GM12878 (cell line): ENCODE results near the gene SEMG1. TPM values are rescaled to one million over a fixed set of nuclear protein-coding genes. Genes with fewer than 3 reads are reported as not detected.

Experiments used
- ATAC-seq: fragments of 200-7000 bp; cut with Tn5 transposase; 3 replicates; pipeline ENCODE4 v1.9.1; 2020; ENCODE audit warnings: mild to moderate bottlenecking, moderate library complexity
- BruUV-seq: library from RNA; stranded (reverse); fragments of 400-500 nt; replicated peaks from 2 replicates; lab custom pipeline; 2021; lab: Mats Ljungman, UMichigan
- CTCF ChIA-PET: fragments of 300-600 bp; sonication (Branson Sonifier 250); formaldehyde crosslinking; extraction: SDS; loops from one replicate; lab custom pipeline; 2021; ENCODE audit warnings: inconsistent platforms; lab: Yijun Ruan, JAX
- POLR2A ChIA-PET: fragments of 350-600 bp; formaldehyde crosslinking; extraction: SDS; loops from one replicate; lab custom pipeline; 2021; ENCODE audit warnings: inconsistent platforms; lab: Charles Lee
- RAD21 ChIA-PET: fragments of 300-600 bp; sonication (Branson Sonifier 250); formaldehyde crosslinking; loops from one replicate; lab custom pipeline; 2023; ENCODE audit warnings: antibody characterized with exemption; ENCODE audit not compliant: unreplicated experiment; lab: Charles Lee
- SMC1A ChIA-PET: fragments of 300-600 bp; sonication (Branson Sonifier 250); formaldehyde crosslinking; loops from one replicate; lab custom pipeline; 2023; ENCODE audit not compliant: unreplicated experiment, uncharacterized antibody; lab: Charles Lee
- DNase-seq: peaks from one replicate; pipeline ENCODE4 v3.0.0-alpha.2; 2011; ENCODE audit warnings: low read depth, low spot score
- FAIRE-seq: peaks from 3 replicates; lab custom pipeline; 2011; peaks lifted over from hg19 to GRCh38; lab: Jason Lieb, UNC
- H2AFZ ChIP-seq: 2 replicates; pipeline ENCODE4 v1.6.0; 2011; ENCODE audit warnings: low read depth, low read length, control low read depth; ENCODE audit not compliant: control insufficient read depth
- H3K27ac ChIP-seq: 2 replicates; pipeline ENCODE4 v1.5.1; 2011; ENCODE audit warnings: control low read depth; ENCODE audit not compliant: control insufficient read depth, insufficient read depth
- H3K27me3 ChIP-seq, 2 experiments: replicated peaks in 1 of 2; 2 replicates each; pipeline versions ENCODE4 v1.6.0 to v1.6.1; 2011; ENCODE audit warnings: low read length in 1 of 2; ENCODE audit not compliant: control insufficient read depth in 2 of 2, insufficient read depth in 2 of 2
- H3K36me3 ChIP-seq, 2 experiments: 2 replicates each; pipeline ENCODE4 v1.5.1; 2011; ENCODE audit warnings: low read length in 1 of 2; ENCODE audit not compliant: control insufficient read depth in 2 of 2, insufficient read depth in 2 of 2
- H3K4me1 ChIP-seq: 2 replicates; pipeline ENCODE4 v1.6.1; 2011; ENCODE audit warnings: mild to moderate bottlenecking, low read length, moderate library complexity, mixed read lengths; ENCODE audit not compliant: control insufficient read depth, insufficient read depth
- H3K4me2 ChIP-seq: 2 replicates; pipeline ENCODE4 v1.6.0; 2011; ENCODE audit warnings: control low read depth; ENCODE audit not compliant: control insufficient read depth, insufficient read depth
- H3K4me3 ChIP-seq: fragments of 200-600 bp; sonication (generic); 2 replicates; pipeline ENCODE4 v1.5.1; 2016
- H3K79me2 ChIP-seq: 2 replicates; pipeline ENCODE4 v1.6.0; 2011; ENCODE audit warnings: low read length; ENCODE audit not compliant: control insufficient read depth, insufficient read depth
- H3K9ac ChIP-seq: 2 replicates; pipeline ENCODE4 v1.8.0; 2011; ENCODE audit warnings: low read length, control low read depth, mixed read lengths; ENCODE audit not compliant: control insufficient read depth, insufficient read depth
- H3K9me3 ChIP-seq: replicated peaks from 3 replicates; pipeline ENCODE4 v1.5.1; 2011; ENCODE audit warnings: mild to moderate bottlenecking, low read length; ENCODE audit not compliant: control insufficient read depth, insufficient read depth
- H4K20me1 ChIP-seq: 2 replicates; pipeline ENCODE4 v1.6.0; 2011; ENCODE audit not compliant: control insufficient read depth, insufficient read depth
- ATF7 ChIP-seq: fragments of 450-650 bp; IDR thresholded peaks from 2 replicates; pipeline ENCODE4 v1.6.1; 2016; ENCODE audit warnings: low read depth, mild to moderate bottlenecking
- BCL3 ChIP-seq: IDR thresholded peaks from 2 replicates; pipeline ENCODE4 v1.6.1; 2011; ENCODE audit warnings: borderline replicate concordance, low read depth, mild to moderate bottlenecking, moderate library complexity, low read length; ENCODE audit not compliant: insufficient read depth, poor library complexity, severe bottlenecking
- BCLAF1 ChIP-seq: fragments of 450-650 bp; IDR thresholded peaks from 2 replicates; pipeline ENCODE4 v1.6.1; 2017; ENCODE audit warnings: antibody characterized with exemption, mild to moderate bottlenecking, moderate library complexity
- BHLHE40 ChIP-seq, 2 experiments: fragments of 450-650 bp in 1 of 2; IDR thresholded peaks; 2 replicates each; pipeline ENCODE4 v1.6.1; 2011 to 2017; ENCODE audit warnings: low read depth in 2 of 2, borderline replicate concordance in 1 of 2, improper control_type of control experiment in 1 of 2, low read length in 1 of 2, mild to moderate bottlenecking in 1 of 2
- CEBPZ ChIP-seq: fragments of 150-350 bp; IDR thresholded peaks from 2 replicates; pipeline ENCODE4 v1.6.1; 2016; ENCODE audit warnings: low read depth, low read length
- CHD2 ChIP-seq: IDR thresholded peaks from 2 replicates; pipeline ENCODE4 v1.6.1; 2011; ENCODE audit warnings: low read depth, low read length, improper control_type of control experiment, borderline replicate concordance
- EP300 ChIP-seq, 2 experiments: fragments of 150-350 bp in 1 of 2; IDR thresholded peaks; 2 replicates each; pipeline ENCODE4 v1.6.1; 2011 to 2012; ENCODE audit warnings: low read depth in 2 of 2, low read length in 2 of 2, borderline replicate concordance in 1 of 2, improper control_type of control experiment in 1 of 2, inconsistent platforms in 1 of 2; ENCODE audit not compliant: control insufficient read depth in 1 of 2
- ESRRA ChIP-seq: IDR thresholded peaks from 2 replicates; pipeline ENCODE4 v1.6.1; 2012; ENCODE audit warnings: mild to moderate bottlenecking, low read length, improper control_type of control experiment
- HDGF ChIP-seq: fragments of 450-650 bp; IDR thresholded peaks from 2 replicates; pipeline ENCODE4 v1.6.1; 2016; ENCODE audit warnings: antibody characterized with exemption
- LARP7 ChIP-seq: fragments of 450-650 bp; IDR thresholded peaks from 2 replicates; pipeline ENCODE4 v1.6.1; 2017; ENCODE audit warnings: mild to moderate bottlenecking
- MAX ChIP-seq: IDR thresholded peaks from 2 replicates; pipeline ENCODE4 v1.6.1; 2012; ENCODE audit warnings: low read depth, low read length, improper control_type of control experiment
- POLR2AphosphoS5 ChIP-seq: IDR thresholded peaks from 2 replicates; pipeline ENCODE4 v1.6.1; 2011; ENCODE audit warnings: mild to moderate bottlenecking, low read length, inconsistent platforms
- SMC3 ChIP-seq: IDR thresholded peaks from 2 replicates; pipeline ENCODE4 v1.6.1; 2011; ENCODE audit warnings: low read length, improper control_type of control experiment, borderline replicate concordance
- TBL1XR1 ChIP-seq: IDR thresholded peaks from 2 replicates; pipeline ENCODE4 v1.6.1; 2012; ENCODE audit warnings: low read depth, low read length, improper control_type of control experiment
- WGBS: methylation state at CpG from one replicate; pipeline ENCODE4 v1.1.6; 2016; ENCODE audit warnings: low lambda C conversion rate; ENCODE audit not compliant: insufficient replicate concordance, insufficient coverage; ENCODE audit errors: missing lambda C conversion rate; 5-methylcytosine and 5-hydroxymethylcytosine counted together
- in situ Hi-C: fragments of 300-500 bp; cut with MboI; formaldehyde crosslinking; loops from 9 replicates; pipeline ENCODE4 v1.14.3; 2018; ENCODE audit warnings: mixed read lengths
- intact Hi-C: fragments of 100-400 bp; cut with micrococcal nuclease; formaldehyde crosslinking; loops from one replicate; pipeline ENCODE4 v1.14.2; 2022; ENCODE audit not compliant: unreplicated experiment
- polyA plus RNA-seq, 11 experiments: library from polyadenylated mRNA; depleted of rRNA in 4 of 11; unstranded in 6 of 11; stranded (reverse) in 5 of 11; fragments of >200 nt; fragmentation: Nextera tagmentation in 4 of 11; fragmentation: Illumina TruSeq in 1 of 11; extraction: Ambion mirVana in 4 of 11; extraction: Trizol in 1 of 11; gene quantifications; 1 replicate in 1 of 11; 2 replicates in 10 of 11; pipeline versions ENCODE4 v1.2.1 to v1.2.3, GENCODE V29; 2011 to 2016; ENCODE audit warnings: inconsistent platforms in 2 of 11, missing spikeins in 2 of 11, low read depth in 1 of 11
- total RNA-seq, 4 experiments: library from RNA; depleted of rRNA in 3 of 4; stranded (reverse); fragments of >200 nt in 3 of 4; fragmentation: Illumina TruSeq in 1 of 4; extraction: Trizol in 1 of 4; gene quantifications; 2 replicates each; pipeline versions ENCODE4 v1.2.1 to v1.2.3, GENCODE V29; 2013 to 2021
- TF ChIP-seq, protein P1 (sequence below): fragments of 450-650 bp; IDR thresholded peaks from 2 replicates; pipeline ENCODE4 v1.6.1; 2016; ENCODE audit warnings: mild to moderate bottlenecking

The SEMG1 gene
- total and polyA plus RNA-seq, 10 of the 15 experiments (the other 5 are each of a cell fraction or from before 2014, with no cell fraction given): not detected

GRCh38 chr20:45226287-45226686, 19.5 kb downstream of the SEMG1 start:
- BruUV-seq: no TSS peak
- ATAC-seq (no peak), FAIRE-seq (no peak), DNase-seq (no peak)
- Histone ChIP-seq H3K27me3 (no peaks in the 10 kb centered on the region; a peak in 1 of 4 replicates), H4K20me1 (no peaks in the 10 kb centered on the region), H2AFZ (no peak overlapping the region), H3K79me2 (no peaks in the 10 kb centered on the region), H3K9me3 (no peaks in the 10 kb centered on the region), H3K4me2 (no peak overlapping the region), H3K4me3 (no peak overlapping the region), H3K4me1 (no peaks in the 10 kb centered on the region), H3K27ac (no peak overlapping the region), H3K9ac (no peak overlapping the region), H3K36me3 (no peaks in the 10 kb centered on the region)
- in situ Hi-C loops (no loop called here), intact Hi-C loops (no loop called here)
- POLR2A ChIA-PET: no interaction called here
- CTCF ChIA-PET: no interaction called here
- RAD21 ChIA-PET: no interaction called here
- WGBS: 83% methylated on average over 1 of the region's 1 CpG
- SMC1A ChIA-PET: no interaction called here
- no peak for TF ChIP-seq ATF7
- no peak for TF ChIP-seq TBL1XR1
- no peak for TF ChIP-seq BHLHE40 (IDR thresholded peaks at IDR 0.05; ENCODE audit: borderline replicate concordance in 1 of 2, low read depth in 2 of 2, low read length in 1 of 2)
- TF ChIP-seq EP300 (IDR thresholded peaks at IDR 0.05; ENCODE audit: borderline replicate concordance in 1 of 2, control insufficient read depth in 1 of 2, low read depth in 2 of 2, low read length in 2 of 2): no peak
- TF ChIP-seq MAX: no peak
- no peak for TF ChIP-seq POLR2AphosphoS5
- no peak for TF ChIP-seq CHD2
- TF ChIP-seq LARP7: no peak
- TF ChIP-seq ESRRA: no peak
- no peak for TF ChIP-seq HDGF
- no peak for TF ChIP-seq CEBPZ
- TF ChIP-seq SMC3: no peak
- TF ChIP-seq, protein P1, sequence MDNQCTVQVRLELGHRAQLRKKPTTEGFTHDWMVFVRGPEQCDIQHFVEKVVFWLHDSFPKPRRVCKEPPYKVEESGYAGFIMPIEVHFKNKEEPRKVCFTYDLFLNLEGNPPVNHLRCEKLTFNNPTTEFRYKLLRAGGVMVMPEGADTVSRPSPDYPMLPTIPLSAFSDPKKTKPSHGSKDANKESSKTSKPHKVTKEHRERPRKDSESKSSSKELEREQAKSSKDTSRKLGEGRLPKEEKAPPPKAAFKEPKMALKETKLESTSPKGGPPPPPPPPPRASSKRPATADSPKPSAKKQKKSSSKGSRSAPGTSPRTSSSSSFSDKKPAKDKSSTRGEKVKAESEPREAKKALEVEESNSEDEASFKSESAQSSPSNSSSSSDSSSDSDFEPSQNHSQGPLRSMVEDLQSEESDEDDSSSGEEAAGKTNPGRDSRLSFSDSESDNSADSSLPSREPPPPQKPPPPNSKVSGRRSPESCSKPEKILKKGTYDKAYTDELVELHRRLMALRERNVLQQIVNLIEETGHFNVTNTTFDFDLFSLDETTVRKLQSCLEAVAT: no peak
- no peak for TF ChIP-seq BCL3
- no peak for TF ChIP-seq BCLAF1
